Keratinocyte (primary cell): Measurements from ENCODE around the gene TBCB. TPM values are rescaled to one million over a fixed set of nuclear protein-coding genes. Genes with fewer than 3 reads are reported as not detected.

Experiments used
- DNase-seq: peaks from one replicate; pipeline ENCODE4 v3.0.0-alpha.2; 2011; ENCODE audit warnings: low read depth, missing footprints, low spot score
- FAIRE-seq: peaks from 2 replicates; lab custom pipeline; 2011; peaks lifted over from hg19 to GRCh38; lab: Jason Lieb, UNC
- H2AFZ ChIP-seq: 2 replicates; pipeline ENCODE4 v1.6.0; 2012; ENCODE audit warnings: low read length, control low read depth, inconsistent platforms; ENCODE audit not compliant: control insufficient read depth
- H3K27ac ChIP-seq: 2 replicates; pipeline ENCODE4 v1.5.1; 2011; ENCODE audit warnings: low read length; ENCODE audit not compliant: control insufficient read depth, insufficient read depth
- H3K27me3 ChIP-seq: 3 replicates; pipeline ENCODE4 v1.6.0; 2011; ENCODE audit warnings: low read length; ENCODE audit not compliant: control insufficient read depth, insufficient read depth; ENCODE audit errors: extremely low read depth
- H3K36me3 ChIP-seq, 2 experiments: 2 replicates in 1 of 2; 3 replicates in 1 of 2; pipeline ENCODE4 v1.5.1; 2011; ENCODE audit warnings: low read length in 2 of 2, mild to moderate bottlenecking in 1 of 2; ENCODE audit not compliant: control insufficient read depth in 2 of 2, insufficient read depth in 2 of 2; ENCODE audit errors: extremely low read depth in 1 of 2
- H3K4me1 ChIP-seq: 3 replicates; pipeline ENCODE4 v1.5.1; 2011; ENCODE audit warnings: low read length; ENCODE audit not compliant: control insufficient read depth, insufficient read depth; ENCODE audit errors: extremely low read depth
- H3K4me2 ChIP-seq: 3 replicates; pipeline ENCODE4 v1.6.0; 2011; ENCODE audit warnings: low read depth, low read length; ENCODE audit not compliant: control insufficient read depth, insufficient read depth; ENCODE audit errors: extremely low read depth
- H3K4me3 ChIP-seq, 3 experiments: fragments of 200-600 bp in 1 of 3; sonication (generic) in 1 of 3; 2 replicates in 2 of 3; 3 replicates in 1 of 3; pipeline ENCODE4 v1.5.1; 2011 to 2016; ENCODE audit warnings: low read length in 3 of 3, mild to moderate bottlenecking in 3 of 3, control low read depth in 2 of 3, inconsistent platforms in 1 of 3, low read depth in 1 of 3, mixed read lengths in 1 of 3, mixed run types in 1 of 3, moderate library complexity in 1 of 3; ENCODE audit not compliant: control insufficient read depth in 2 of 3, insufficient read depth in 2 of 3; ENCODE audit errors: extremely low read depth in 1 of 3
- H3K79me2 ChIP-seq: 2 replicates; pipeline ENCODE4 v1.6.0; 2012; ENCODE audit warnings: low read length; ENCODE audit not compliant: control insufficient read depth, insufficient read depth
- H3K9ac ChIP-seq: 3 replicates; pipeline ENCODE4 v1.6.0; 2011; ENCODE audit warnings: low read length; ENCODE audit not compliant: control insufficient read depth, insufficient read depth; ENCODE audit errors: extremely low read depth
- H3K9me1 ChIP-seq: 3 replicates; pipeline ENCODE4 v1.6.0; 2011; ENCODE audit warnings: low read length; ENCODE audit not compliant: control insufficient read depth, insufficient read depth; ENCODE audit errors: extremely low read depth
- H3K9me3 ChIP-seq: 2 replicates; pipeline ENCODE4 v1.5.1; 2012; ENCODE audit warnings: low read depth, low read length; ENCODE audit not compliant: control insufficient read depth
- H4K20me1 ChIP-seq: 3 replicates; pipeline ENCODE4 v1.6.0; 2011; ENCODE audit warnings: low read length; ENCODE audit not compliant: control insufficient read depth, insufficient read depth; ENCODE audit errors: extremely low read depth
- CTCF ChIP-seq, 3 experiments: IDR thresholded peaks in 1 of 3; conservative IDR thresholded peaks in 1 of 3; optimal IDR thresholded peaks in 1 of 3; 2 replicates in 2 of 3; 3 replicates in 1 of 3; pipeline versions ENCODE3 to v1.5.1; 2011; ENCODE audit warnings: low read length in 3 of 3, mild to moderate bottlenecking in 3 of 3, moderate library complexity in 2 of 3, control low read depth in 1 of 3, inconsistent platforms in 1 of 3; ENCODE audit not compliant: insufficient read depth in 2 of 3; ENCODE audit errors: extremely low read depth in 1 of 3
- EZH2 ChIP-seq: IDR thresholded peaks from one replicate; pipeline ENCODE4 v1.6.1; 2012; ENCODE audit warnings: inconsistent platforms, mild to moderate bottlenecking, low read length, moderate library complexity
- dilution Hi-C: fragments of 300-500 bp; cut with MboI; formaldehyde crosslinking; loops from one replicate; pipeline ENCODE4 v1.7.0; 2020; ENCODE audit warnings: low sequenced_read_pairs; ENCODE audit not compliant: extremely low pct_ligation_motif_present
- polyA plus RNA-seq, 5 experiments: library from polyadenylated mRNA; depleted of rRNA in 3 of 5; stranded (reverse) in 3 of 5; stranded (forward) in 1 of 5; unstranded in 1 of 5; fragments of >200 nt; gene quantifications; 1 replicate in 1 of 5; 2 replicates in 3 of 5; 3 replicates in 1 of 5; pipeline versions ENCODE4 v1.2.1 to v1.2.3, GENCODE V29; 2011 to 2012; ENCODE audit warnings: missing spikeins in 2 of 5, low read depth in 1 of 5, low replicate concordance in 1 of 5

TBCB gene
- polyA plus RNA-seq, 1 donor (not counting 4 experiments of a cell fraction or from before 2014, with no cell fraction given): 183 TPM

DNA sequence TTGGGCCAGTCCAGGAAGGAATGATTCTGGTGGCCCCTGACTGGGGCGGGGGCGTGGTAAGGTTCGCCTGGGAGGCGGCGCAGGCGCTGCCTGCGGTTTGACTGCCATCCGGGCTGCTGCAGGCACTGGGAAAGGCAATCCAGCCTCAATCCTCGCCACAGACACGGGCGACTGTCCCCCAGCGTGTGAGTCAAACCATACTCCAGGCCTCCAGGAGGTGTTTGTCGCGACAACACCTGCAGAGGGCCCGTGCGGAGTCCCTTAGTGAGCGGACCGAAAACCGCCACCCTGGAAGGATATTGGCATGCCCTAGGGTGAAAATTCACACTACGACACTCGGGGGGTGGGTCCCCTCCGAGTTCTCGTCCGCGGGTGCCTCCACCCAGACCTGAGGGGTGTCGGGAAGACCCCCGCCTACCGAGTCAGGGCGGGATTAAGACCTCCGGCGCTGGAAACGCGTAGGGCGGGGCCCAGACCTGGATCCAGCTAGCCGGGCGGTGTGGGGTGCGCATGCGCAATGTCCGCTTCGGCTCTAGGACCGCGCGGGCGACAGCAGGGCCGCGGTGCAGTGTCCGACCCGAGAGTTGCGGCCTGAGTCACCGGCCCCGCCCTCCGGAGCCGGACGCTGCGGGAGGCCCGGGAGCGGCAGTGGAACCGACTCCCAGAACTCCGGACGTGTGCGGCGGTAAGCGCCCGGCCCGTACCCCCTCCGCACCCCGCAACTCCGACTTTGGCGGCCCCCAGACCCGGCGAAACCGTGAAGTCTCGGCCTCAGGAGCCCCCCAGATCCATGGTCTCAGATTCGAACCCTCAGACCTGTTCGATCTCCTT is 24.4 kb downstream of the TBCB start, which contains the start of gene CAPNS1:
TSS of gene CAPNS1 (plus strand) at position 594 of the 831 bp plus-strand sequence. CDS start 946 bp downstream, outside the sequence.
- DNase-seq: no peak
- H3K36me3 ChIP-seq: peaks cover 13 to 24% of the 10 kb centered on the region in 2 experiments
- peaks cover 8% of the 10 kb centered on the region for H4K20me1 ChIP-seq
- peak within 1 kb of the TSS; percentile 89 to 100 (median 99) for H3K4me3 ChIP-seq
- H2AFZ ChIP-seq: peak within 1 kb of the TSS; percentile 82
- dilution Hi-C loops: no loop called here
- H3K27me3 ChIP-seq: no peaks in the 10 kb centered on the region
- peak; percentile 48 for FAIRE-seq
- peaks cover 2% of the 10 kb centered on the region for H3K9me1 ChIP-seq
- H3K9me3 ChIP-seq: no peaks in the 10 kb centered on the region
- TF ChIP-seq EZH2 (no peak), CTCF (optimal IDR thresholded peaks at IDR 0.05 in 1 of 3, IDR thresholded peaks at IDR 0.05 in 1 of 3, conservative IDR thresholded peaks at IDR 0.05 in 1 of 3; ENCODE audit: extremely low read depth in 1 of 3, insufficient read depth in 2 of 3, low read length in 3 of 3) (peak in 1 of 3 experiments; percentile 4)
- peak within 1 kb of the TSS; percentile 97 for H3K4me2 ChIP-seq
- H3K4me1 ChIP-seq: peaks cover 26% of the 10 kb centered on the region
- peaks cover 19% of the 10 kb centered on the region for H3K79me2 ChIP-seq
- peak within 1 kb of the TSS; percentile 98 for H3K27ac ChIP-seq
- peak within 1 kb of the TSS; percentile 97 for H3K9ac ChIP-seq

DNA sequence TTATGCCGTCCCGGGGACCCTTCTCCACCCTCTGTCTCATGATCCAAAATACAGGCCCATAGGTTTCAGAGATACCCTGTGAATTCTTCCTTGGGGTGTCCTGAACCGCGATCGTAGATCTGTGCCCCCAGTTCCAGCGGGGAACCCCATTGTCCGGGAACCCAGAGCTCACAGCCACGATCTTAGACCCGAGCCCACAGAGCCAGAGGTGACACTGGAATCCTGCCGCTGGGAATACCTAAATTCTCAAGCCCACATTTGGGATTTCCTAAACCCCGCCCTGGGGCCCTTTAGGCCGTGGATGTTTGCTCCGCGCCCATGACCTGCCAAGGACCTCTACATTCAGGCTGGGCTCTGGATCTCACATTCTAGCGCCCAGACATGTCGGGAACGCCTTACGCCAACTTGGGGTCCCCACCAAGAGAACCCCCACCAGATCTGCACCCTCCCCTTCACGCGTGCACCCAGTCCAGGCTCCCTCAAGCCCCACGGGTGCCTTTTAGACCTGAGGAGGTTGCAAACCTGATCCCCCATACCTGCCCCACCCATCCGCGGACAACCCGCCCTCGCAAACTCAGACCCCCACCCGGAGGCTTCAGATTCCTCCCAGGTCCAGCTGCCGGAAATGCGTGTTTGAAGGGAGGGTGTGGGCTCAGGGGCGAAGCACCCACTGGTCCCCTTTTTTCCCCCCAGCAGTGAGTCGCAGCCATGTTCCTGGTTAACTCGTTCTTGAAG is 25.2 kb downstream of the TBCB start:
- Histone ChIP-seq H4K20me1 (peaks cover 8% of the 10 kb centered on the region), H3K27ac (peak overlapping the region; percentile 98), H3K27me3 (no peaks in the 10 kb centered on the region), H2AFZ (no peak overlapping the region), H3K4me2 (peak overlapping the region; percentile 78), H3K79me2 (peaks cover 19% of the 10 kb centered on the region), H3K9ac (peak overlapping the region; percentile 97), H3K9me1 (peaks cover 2% of the 10 kb centered on the region), H3K9me3 (no peaks in the 10 kb centered on the region), H3K36me3 (peaks cover 16 to 27% of the 10 kb centered on the region in 2 experiments), H3K4me3 (peak overlapping the region; percentile 89 to 100 (median 99)), H3K4me1 (peaks cover 26% of the 10 kb centered on the region)
- FAIRE-seq: no peak
- no peak for TF ChIP-seq EZH2
- TF ChIP-seq CTCF (optimal IDR thresholded peaks at IDR 0.05 in 1 of 3, IDR thresholded peaks at IDR 0.05 in 1 of 3, conservative IDR thresholded peaks at IDR 0.05 in 1 of 3; ENCODE audit: extremely low read depth in 1 of 3, insufficient read depth in 2 of 3, low read length in 3 of 3): no peak
- DNase-seq: no peak
- dilution Hi-C loops: no loop called here
